Measurements from ENCODE around the gene IL25. TPM values are rescaled to one million over a fixed set of nuclear protein-coding genes. Genes with fewer than 3 reads are reported as not detected.

IL25 gene
- not detected in 2 replicates for total RNA-seq

DNA sequence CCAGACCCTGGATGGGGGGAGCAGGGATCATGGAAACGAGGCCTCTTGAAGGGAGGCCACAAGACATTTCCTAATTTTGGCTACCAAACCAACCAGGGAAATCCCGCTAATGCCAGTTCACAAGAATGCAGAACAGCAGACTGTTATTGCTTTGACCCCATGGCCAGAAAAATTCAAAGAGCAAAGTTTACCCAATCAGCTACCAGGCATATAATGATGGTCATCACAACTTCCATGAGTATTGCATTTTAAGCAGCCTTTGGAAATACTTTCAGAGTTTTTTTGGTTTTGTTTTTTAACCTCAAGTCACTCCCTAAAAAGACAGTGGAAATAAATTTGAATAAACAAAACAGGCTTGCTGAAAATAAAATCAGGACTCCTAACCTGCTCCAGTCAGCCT, at the start of gene IL25:
Gene IL25 (plus strand): TSS at position 301 of the 400 bp plus-strand sequence.

DNA sequence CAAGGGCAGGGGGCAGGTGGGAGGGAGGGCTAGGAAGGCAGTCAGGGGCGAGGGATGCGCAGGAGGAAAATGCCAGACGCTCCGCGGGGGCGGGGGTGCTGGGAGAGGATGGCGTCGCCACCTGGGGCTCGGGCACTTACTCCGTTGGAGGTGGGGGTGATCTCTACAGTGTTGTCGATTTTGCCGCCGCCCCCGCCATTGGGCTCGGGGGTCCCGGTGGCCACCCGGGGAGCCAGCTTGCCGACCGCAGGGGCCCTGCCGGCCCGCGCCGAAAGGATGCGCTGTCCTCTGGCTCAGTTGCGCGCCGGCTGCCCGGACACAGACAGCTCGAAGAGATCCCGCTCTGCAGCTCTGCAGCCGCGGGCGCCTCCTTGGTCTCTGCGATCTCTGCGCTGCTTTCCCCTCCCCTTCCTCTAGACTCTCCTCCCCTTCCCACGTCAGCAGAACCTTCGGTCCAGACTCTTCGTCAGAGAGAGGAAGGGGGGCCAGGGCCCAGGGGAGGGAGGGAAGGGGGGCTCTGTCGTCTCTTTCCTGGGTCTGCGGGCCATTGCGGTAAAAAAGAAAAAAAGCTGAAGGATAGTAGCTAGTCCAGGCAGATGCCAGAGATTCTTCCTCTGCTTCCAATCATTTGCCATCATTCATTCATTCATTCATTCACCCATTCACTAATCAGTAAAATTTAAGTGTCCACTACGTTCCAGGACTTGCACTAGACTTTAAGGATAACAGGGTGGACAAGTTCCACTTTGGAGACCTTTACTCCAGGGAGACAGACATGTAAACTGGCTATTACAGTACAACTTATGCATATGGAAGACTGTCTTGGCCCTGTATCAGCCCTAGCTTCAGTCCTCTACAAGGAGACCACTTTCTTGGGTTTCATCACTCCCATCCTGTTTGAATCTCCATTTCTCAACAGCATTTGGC, 19.8 kb upstream of the IL25 start, which contains the start of gene SLC22A17:
Gene SLC22A17 (minus strand): TSS at position 382 of the 927 bp plus-strand sequence.

DNA sequence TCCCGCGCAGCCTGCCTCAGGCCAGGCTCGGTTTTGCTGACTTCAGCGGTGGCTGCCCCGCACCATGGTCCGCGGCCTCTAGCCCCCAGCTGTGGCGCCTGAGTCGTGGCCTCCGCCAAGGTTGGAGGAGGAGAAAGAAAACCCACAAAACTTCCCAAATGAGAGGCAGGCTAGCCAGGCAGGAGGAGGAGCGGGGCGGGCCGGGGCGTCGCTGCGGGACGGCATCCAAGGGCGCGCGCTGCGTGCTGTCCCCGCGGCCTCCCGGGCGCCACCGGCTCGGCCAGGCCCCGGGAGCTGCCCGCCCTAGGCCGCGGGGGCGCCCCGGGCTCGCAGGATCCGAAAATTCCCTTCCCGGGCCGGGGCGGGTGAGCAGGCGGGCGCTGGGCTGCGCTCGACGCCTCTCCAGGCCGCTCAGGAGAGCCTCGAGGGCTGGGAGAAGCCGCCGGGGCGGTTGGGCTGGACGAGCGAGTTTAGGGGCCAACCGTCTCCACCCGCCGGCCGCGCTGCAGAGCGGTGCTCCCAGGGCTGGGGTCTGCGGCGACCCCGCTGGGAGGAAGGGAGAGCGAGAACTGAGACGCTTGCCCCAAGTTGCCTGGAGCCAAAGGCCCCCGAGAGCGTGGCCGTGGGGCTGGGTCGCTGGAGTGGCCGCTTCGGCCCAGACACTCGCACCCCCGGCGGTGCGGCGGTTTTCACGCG, 7.4 kb upstream of the IL25 start, which contains the start of gene EFS:
Gene EFS (minus strand): TSS at position 137 of the 696 bp plus-strand sequence. CDS start 147 bp downstream, outside the sequence.

DNA sequence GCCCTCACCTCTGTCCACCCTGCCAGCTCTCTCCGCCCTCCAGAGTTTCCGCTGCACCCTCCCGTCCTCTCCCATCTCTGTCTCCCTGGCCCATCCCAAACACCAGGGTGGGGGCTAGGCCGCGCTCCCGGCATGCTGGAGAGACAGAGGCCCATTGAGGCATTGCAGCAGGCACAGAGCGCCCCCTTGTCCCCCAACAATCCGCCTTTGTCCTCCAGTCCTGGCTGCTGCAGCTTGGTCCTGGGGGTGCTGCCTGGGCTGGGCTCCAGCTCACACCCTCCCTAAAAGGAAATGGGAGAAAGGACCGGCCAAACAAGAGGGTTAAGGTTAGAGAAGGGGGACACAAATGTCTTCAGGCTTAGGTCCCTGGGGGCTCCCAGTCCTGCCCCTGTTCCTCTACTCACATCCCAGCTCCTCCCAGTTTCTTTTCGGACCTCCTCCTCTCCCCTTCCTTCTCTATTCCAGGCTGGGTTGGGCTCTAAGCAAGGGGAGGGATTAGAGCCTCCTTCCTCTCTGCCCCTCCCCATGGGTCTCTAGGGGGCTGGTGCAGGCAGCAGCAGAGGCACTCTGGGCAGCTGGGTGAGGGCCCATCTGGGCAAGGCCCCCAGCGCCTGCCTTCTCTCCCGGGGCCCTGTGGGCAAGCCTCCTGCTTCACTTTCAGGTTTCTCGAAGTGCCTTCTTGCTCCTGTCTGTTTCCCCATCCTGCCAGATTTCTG, 4.0 kb downstream of the IL25 start, which contains the start of gene CMTM5:
Gene CMTM5 (plus strand): TSS at position 565 of the 716 bp plus-strand sequence. CDS start 206 bp downstream, outside the sequence.

DNA sequence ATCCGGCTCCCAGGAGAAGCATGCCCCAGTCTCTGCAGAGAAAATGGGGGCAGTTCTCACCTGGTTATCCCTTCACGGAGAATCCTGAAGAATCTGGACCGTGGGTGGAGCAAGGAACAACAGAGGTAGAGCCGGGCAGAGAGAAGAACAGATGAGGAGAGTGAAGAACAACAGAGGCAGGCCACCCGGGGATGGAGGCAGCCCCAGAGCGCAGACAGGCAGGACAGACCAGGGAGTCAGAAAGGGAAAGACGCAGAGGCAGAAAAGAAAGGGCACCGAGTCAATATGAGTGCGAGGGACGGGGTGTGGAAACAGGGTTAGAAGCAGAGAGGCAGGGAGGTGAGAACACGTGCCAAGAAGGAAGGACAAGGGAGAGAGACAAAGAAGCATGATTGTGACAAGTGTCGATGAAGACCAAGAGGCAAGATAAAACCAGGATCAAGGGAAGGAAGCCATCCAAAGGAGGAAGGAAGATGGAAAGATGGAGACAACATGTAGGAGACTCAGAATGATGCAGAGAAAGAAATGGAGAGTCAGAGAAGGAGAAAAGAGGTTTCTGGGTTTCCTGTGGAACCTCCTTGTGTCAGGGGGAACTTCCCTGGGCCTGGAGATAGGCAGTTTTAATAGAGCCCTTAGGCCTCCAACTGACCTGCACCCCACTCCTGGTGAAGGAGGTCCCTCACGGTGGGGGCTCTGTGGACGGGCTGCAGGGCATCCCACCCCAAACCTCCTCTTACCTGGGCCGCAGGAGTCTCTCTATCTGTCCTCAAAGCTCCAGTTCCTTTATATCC, 35.1 kb downstream of the IL25 start, which contains the start of gene MYH6:
Gene MYH6 (minus strand): TSS at position 758 of the 791 bp plus-strand sequence. CDS start 1,050 bp downstream, outside the sequence.

Other genes with a start within 250 kb of the IL25 start
- gene SLC7A8, start 189.1 kb upstream of the IL25 start, total RNA-seq: 12.0 and 19.0 TPM in 2 replicates
- not detected in 2 replicates for gene RNF212B, start 134.9 kb upstream of the IL25 start, total RNA-seq
- 12.8 and 15.2 TPM in 2 replicates for gene HOMEZ, start 86.7 kb upstream of the IL25 start, total RNA-seq
- 2.4 and 7.5 TPM in 2 replicates for gene PPP1R3E, start 70.0 kb upstream of the IL25 start, total RNA-seq
- 15.5 and 21.9 TPM in 2 replicates for gene BCL2L2, start 66.0 kb upstream of the IL25 start, total RNA-seq
- 41.6 and 51.3 TPM in 2 replicates for gene PABPN1, start 51.4 kb upstream of the IL25 start, total RNA-seq
- gene SLC22A17, start 19.9 kb upstream of the IL25 start, total RNA-seq: 3.8 and 5.4 TPM in 2 replicates
- 15.0 and 23.2 TPM in 2 replicates for gene EFS, start 7.6 kb upstream of the IL25 start, total RNA-seq
- not detected in 2 replicates for gene CMTM5, start 4.2 kb downstream of the IL25 start, total RNA-seq
- gene MYH6, start 35.5 kb downstream of the IL25 start, total RNA-seq: not detected in 2 replicates
- not detected in 2 replicates for gene MYH7, start 62.9 kb downstream of the IL25 start, total RNA-seq
- 29.1 and 30.3 TPM in 2 replicates for gene NGDN, start 96.9 kb downstream of the IL25 start, total RNA-seq
- gene ZFHX2, start 179.0 kb downstream of the IL25 start, total RNA-seq: 0.21 and 2.0 TPM in 2 replicates
- 4.9 and 13.4 TPM in 2 replicates for gene THTPA, start 183.5 kb downstream of the IL25 start, total RNA-seq
- 57.8 and 73.3 TPM in 2 replicates for gene AP1G2, start 195.0 kb downstream of the IL25 start, total RNA-seq
- gene JPH4, start 206.0 kb downstream of the IL25 start, total RNA-seq: not detected in 2 replicates

Data from airway epithelial cell (primary cell).